CD4-positive, alpha-beta T cell treated with Interleukin-6 for 4 hours (primary cell): Measurements from ENCODE around the gene COL13A1.

Experiments
- DNase-seq: peaks from one replicate; pipeline ENCODE4 v3.0.0-alpha.2; 2020; ENCODE audit warnings: mixed read lengths

The COL13A1 gene

GRCh38 chr10:69955211-69955805, 153.6 kb downstream of the COL13A1 start:
- DNase-seq, result no peak

GRCh38 chr10:69955897-69956740, 154.4 kb downstream of the COL13A1 start:
- no peak for DNase-seq

GRCh38 chr10:69956741-69957230, 155.1 kb downstream of the COL13A1 start:
- no peak for DNase-seq

GRCh38 chr10:69957241-69957885, 155.7 kb downstream of the COL13A1 start:
- no peak for DNase-seq

- peak; percentile 15 for DNase-seq
Measured at GRCh38 chr10:69957886-69958555, 156.3 kb downstream of the COL13A1 start.

- DNase-seq, result no peak
Measured at GRCh38 chr10:69958556-69958902, 156.8 kb downstream of the COL13A1 start.

GRCh38 chr10:69959911-69960310, 158.2 kb downstream of the COL13A1 start:
- DNase-seq, result no peak

GRCh38 chr10:69960606-69960987, 158.9 kb downstream of the COL13A1 start:
- no peak for DNase-seq

GRCh38 chr10:69960988-69961880, 159.5 kb downstream of the COL13A1 start:
- DNase-seq, result no peak

- DNase-seq, result no peak
Measured at GRCh38 chr10:69961881-69962745, 160.4 kb downstream of the COL13A1 start.

- DNase-seq, result no peak
Measured at GRCh38 chr10:69962746-69963135, 161.0 kb downstream of the COL13A1 start.

GRCh38 chr10:69963178-69963834, 161.6 kb downstream of the COL13A1 start:
- no peak for DNase-seq

- DNase-seq, result no peak
Measured at GRCh38 chr10:69963835-69964710, 162.4 kb downstream of the COL13A1 start.

- no peak for DNase-seq
Measured at GRCh38 chr10:69965086-69965485, 163.4 kb downstream of the COL13A1 start.

GRCh38 chr10:69965919-69966662, 164.4 kb downstream of the COL13A1 start:
- DNase-seq, result no peak

- DNase-seq, result no peak
Measured at GRCh38 chr10:69968830-69969229, 167.1 kb downstream of the COL13A1 start.

- no peak for DNase-seq
Measured at GRCh38 chr10:69969977-69970376, 168.3 kb downstream of the COL13A1 start.

- DNase-seq, result no peak
Measured at GRCh38 chr10:69972981-69973397, 171.3 kb downstream of the COL13A1 start.

GRCh38 chr10:69973678-69974077, 172.0 kb downstream of the COL13A1 start:
- DNase-seq, result no peak
